HG03108 (cell line): ENCODE measurements around the gene FBXL14.

Experiments
- ATAC-seq: cut with Tn5 transposase; IDR thresholded peaks from one replicate; pipeline ENCODE4 v1.9.1; 2021; ENCODE audit warnings: moderate library complexity; ENCODE audit not compliant: unreplicated experiment

FBXL14 gene

GRCh38 chr12:1595026-1595561 is 713 bp upstream of the FBXL14 start:
- no peak for ATAC-seq

GRCh38 chr12:1594006-1594260 is 448 bp downstream of the FBXL14 start:
- peak; percentile 44 for ATAC-seq

GRCh38 chr12:1593174-1594005 is 991 bp downstream of the FBXL14 start:
- peak; percentile 18 for ATAC-seq

- ATAC-seq, result no peak
These were observed 1.8 kb downstream of the FBXL14 start for GRCh38 chr12:1592444-1593173.

GRCh38 chr12:1591543-1591942 is 2.8 kb downstream of the FBXL14 start:
- ATAC-seq, result no peak

- ATAC-seq, result no peak
These were observed 3.3 kb downstream of the FBXL14 start for GRCh38 chr12:1591034-1591433.

- ATAC-seq, result no peak
These were observed 4.0 kb downstream of the FBXL14 start for GRCh38 chr12:1590221-1590979.

GRCh38 chr12:1588575-1588947 is 5.8 kb downstream of the FBXL14 start:
- no peak for ATAC-seq

GRCh38 chr12:1587927-1588574 is 6.3 kb downstream of the FBXL14 start:
- no peak for ATAC-seq

GRCh38 chr12:1584326-1584725 is 10.1 kb downstream of the FBXL14 start:
- ATAC-seq, result no peak

GRCh38 chr12:1583421-1584078 is 10.8 kb downstream of the FBXL14 start:
- peak; percentile 71 for ATAC-seq

- ATAC-seq, result no peak
These were observed 11.7 kb downstream of the FBXL14 start for GRCh38 chr12:1582709-1583050.

GRCh38 chr12:1581973-1582708 is 12.2 kb downstream of the FBXL14 start:
- ATAC-seq, result no peak

- no peak for ATAC-seq
These were observed 13.9 kb downstream of the FBXL14 start for GRCh38 chr12:1580526-1580925.

GRCh38 chr12:1579651-1580435 is 14.5 kb downstream of the FBXL14 start:
- no peak for ATAC-seq

- no peak for ATAC-seq
These were observed 17.8 kb downstream of the FBXL14 start for GRCh38 chr12:1576410-1577241.

- ATAC-seq, result no peak
These were observed 18.7 kb downstream of the FBXL14 start for GRCh38 chr12:1575408-1576401.
